ENCODE results near the gene PADI1. TPM values are rescaled to one million over a fixed set of nuclear protein-coding genes. Genes with fewer than 3 reads are reported as not detected.

The PADI1 gene
- total RNA-seq, 1 donor from 2014 or later = not detected

GRCh38 chr1:17295292-17295691 is 90.4 kb downstream of the PADI1 start:
- no peaks in the 10 kb centered on the region for H3K36me3 Mint-ChIP-seq (ENCODE audit: insufficient read depth)
- no peak for TF ChIP-seq CTCF (IDR thresholded peaks at IDR 0.05; ENCODE audit: unreplicated experiment)
- DNase-seq (ENCODE audit: low spot score, unreplicated experiment) = no peak
- H3K4me3 Mint-ChIP-seq (ENCODE audit: low read depth) = no peak overlapping the region
- H3K4me1 Mint-ChIP-seq (ENCODE audit: low read depth) = no peaks in the 10 kb centered on the region
- no peak overlapping the region for H3K27ac Mint-ChIP-seq
- H3K27me3 Mint-ChIP-seq = peaks cover 17% of the 10 kb centered on the region
- H3K9me3 Mint-ChIP-seq (ENCODE audit: low read depth) = peaks cover 9% of the 10 kb centered on the region

Small RNA genes lying within 50 kb of the gene (microRNA-seq; reads per million reads assigned to microRNA genes)
- not detected for gene MIR3972 (ENCODE audit: borderline number of aligned reads, unreplicated experiment)

Other genes with a start within 250 kb of the PADI1 start
- 170 and 174 TPM in 2 replicates for gene MFAP2, start 224.5 kb upstream of the PADI1 start, total RNA-seq
- 65.8 and 69.2 TPM in 2 replicates for gene ATP13A2, start 193.2 kb upstream of the PADI1 start, total RNA-seq
- 46.3 and 51.6 TPM in 2 replicates for gene SDHB, start 151.1 kb upstream of the PADI1 start, total RNA-seq
- gene PADI2, start 85.7 kb upstream of the PADI1 start, total RNA-seq = 0.50 and 0.87 TPM in 2 replicates
- not detected in 2 replicates for gene PADI3, start 44.0 kb downstream of the PADI1 start, total RNA-seq
- gene PADI4, start 103.1 kb downstream of the PADI1 start, total RNA-seq = not detected in 2 replicates
- gene PADI6, start 167.1 kb downstream of the PADI1 start, total RNA-seq = not detected in 2 replicates
- gene RCC2, start 234.5 kb downstream of the PADI1 start, total RNA-seq = 193 and 196 TPM in 2 replicates

Data from progenitor cell of endocrine pancreas (in vitro differentiated cells).